Stimulated activated CD8-positive, alpha-beta memory T cell treated with anti-CD3 and anti-CD28 coated beads, Interleukin-15, amount 100 ng/mL, for 48 hours (primary cell): ENCODE data around the gene GAB2.

Experiments used
- DNase-seq, 2 donors: peaks; one replicate each; pipeline ENCODE4 v3.0.0-alpha.2; 2020; ENCODE audit warnings: low read depth in 2 of 2

Gene GAB2

DNA sequence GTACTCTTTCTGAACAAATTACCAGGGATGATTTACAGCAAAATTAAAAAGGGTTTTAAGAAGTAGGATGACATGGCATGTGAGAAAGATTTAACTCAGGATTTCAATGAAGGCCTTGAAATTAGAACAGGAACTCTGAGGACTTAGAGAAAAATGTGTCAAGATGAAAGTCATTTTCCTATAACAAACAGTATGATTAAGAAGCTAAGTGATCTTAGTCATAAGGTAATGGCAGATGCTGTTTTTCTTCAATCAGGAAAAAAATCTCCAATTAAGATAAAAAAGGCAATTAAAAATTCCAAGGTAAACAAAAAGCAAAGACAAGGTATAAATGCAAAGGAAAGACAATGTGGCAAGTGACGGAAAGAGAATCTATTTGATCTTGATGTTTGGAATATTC lies 73.5 kb downstream of the GAB2 start:
- DNase-seq = no peak

DNA sequence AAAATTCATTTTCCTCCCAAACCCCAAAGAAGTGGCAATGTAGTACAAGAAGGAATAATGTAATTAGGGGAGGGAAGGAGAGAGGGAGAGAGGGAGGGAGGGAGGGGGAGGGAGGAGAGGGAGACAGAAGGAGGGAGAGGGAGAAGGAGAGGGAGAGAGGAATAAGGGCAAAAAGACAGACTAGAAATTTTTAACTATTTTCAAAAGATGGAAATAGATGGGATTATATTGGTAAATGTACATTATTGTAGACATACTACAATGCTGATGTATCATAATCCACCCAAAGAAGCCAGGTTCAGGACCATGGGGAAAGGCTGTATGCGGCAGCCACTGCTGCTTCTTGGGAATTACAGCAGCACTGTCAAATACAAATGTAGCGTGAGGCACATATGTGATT lies 74.3 kb downstream of the GAB2 start:
- no peak for DNase-seq

DNA sequence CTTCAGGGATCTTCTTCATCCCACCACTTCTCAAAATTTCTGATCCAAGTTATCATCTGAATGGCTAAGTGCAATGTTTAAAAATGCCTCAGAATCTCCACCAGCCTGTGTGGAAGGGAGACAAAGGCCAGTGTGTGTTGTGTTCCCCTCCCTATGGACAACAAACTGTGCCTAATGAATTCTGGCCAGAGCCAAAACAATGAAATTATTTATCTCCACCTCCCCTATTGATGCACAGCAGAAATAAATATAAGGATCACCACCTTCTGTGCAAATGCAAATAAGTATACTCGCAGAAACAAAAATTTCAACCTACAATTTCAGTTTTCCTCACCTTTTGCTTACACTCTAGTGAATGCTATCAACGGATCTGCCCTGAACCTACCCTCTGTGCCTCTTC lies 75.8 kb downstream of the GAB2 start:
- no peak for DNase-seq

DNA sequence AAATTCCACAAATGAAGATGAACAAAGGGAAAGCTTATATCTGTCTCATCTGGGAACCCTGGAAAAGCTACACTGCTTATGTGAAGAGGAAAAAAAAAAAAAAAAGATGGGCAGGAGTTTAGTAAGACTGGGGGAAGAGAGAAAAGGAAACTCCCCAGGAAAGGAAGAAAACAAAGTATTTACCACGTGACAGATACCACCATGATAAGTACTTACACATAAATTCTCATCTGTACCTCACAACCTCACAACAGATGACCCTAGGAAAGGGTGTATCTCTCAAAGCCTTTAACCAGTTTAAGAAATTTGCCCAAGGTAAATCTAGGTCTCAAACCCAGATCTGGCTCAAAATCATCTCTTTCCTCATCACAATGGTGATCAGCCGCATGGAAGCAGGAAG lies 77.1 kb downstream of the GAB2 start:
- no peak for DNase-seq

DNA sequence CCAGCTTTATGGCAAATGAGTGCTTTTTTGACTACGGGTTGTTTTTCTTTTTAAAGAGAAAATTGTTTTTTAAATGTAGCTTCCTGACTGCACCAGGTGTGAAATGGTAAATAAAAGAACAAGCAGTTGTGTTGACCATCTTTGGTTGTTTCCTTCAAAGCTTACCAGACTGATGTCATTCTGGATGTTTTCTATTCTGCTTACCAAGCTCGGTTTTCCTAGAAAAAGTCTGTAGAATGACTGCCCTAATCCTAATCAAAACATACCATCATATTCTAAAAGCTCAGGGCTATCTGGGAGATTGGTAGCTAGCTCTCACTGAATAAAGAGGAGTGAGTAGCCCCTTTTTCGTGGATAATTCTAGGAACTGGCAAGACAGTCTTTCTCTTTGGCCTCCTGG lies 77.7 kb downstream of the GAB2 start:
- DNase-seq = no peak

DNA sequence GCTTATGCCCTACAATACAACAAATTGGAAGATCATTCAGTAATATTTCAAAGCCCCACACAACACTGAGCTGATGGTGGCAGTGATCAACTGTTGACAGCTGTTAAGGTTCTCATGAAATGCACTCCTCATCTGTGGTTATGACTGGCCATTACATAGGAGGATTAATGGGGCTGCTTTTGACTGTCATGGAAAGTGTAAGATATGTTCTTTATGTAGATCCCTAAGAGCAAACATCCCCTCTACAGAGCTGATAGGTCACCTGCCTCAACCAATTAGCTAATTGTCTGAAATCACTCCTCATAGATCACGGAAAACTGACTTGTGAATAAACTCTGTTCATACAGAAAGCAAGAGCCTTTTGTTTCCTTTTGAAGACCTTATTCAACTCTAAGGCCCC lies 78.1 kb downstream of the GAB2 start:
- DNase-seq = no peak

DNA sequence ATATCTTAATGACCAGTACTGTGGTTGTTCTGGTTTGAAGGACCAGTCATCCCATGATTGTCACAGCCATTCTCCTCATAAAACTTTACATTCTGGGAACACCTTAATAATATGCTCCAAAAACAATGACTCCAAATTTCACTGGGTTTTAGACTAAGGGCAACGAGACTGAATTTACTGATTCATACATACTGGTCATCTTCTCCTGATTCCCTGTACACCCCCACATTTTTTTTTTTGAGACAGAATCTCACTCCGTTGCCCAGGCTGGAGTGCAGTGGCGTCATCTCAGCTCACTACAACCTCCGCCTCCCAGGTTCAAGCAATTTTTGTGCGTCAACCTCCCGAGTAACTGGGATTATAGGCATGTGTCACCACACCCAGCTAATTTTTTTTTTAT lies 78.9 kb downstream of the GAB2 start:
- no peak for DNase-seq

DNA sequence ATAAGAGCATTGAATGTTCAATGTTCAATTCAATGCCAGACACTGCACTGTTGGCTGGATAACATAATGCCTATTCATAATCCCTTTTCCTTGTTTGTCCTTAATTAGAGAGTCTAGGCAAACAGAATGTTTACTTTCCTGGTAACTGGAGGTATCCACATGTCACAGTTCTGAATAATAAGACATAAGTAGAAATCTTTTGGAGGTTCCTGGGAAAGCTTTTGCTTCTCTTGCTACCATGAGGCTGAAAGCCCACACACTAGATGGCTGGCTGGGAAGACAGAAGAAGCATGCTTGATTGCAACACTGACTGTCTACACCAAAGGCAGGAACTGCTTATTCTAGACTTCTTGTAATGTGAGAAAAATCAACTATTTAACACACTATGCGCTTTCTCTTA lies 79.5 kb downstream of the GAB2 start:
- DNase-seq = no peak

DNA sequence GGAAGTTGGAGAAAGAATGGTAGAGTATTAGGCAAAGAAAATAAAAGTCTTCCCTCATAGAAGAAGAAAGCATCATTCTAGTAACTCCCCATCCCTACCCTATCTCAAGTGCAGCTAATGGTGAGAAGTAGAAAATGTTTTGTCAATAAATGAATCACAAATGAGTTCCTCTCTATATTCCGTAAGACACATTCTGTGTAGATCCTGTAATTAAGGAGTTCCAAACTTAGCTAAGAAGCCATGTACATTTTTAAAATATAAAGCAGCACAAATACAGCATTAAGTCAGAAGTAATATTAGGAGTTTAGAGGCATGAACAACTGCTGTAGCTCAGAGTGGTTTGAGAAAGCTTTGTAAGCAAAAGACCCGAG lies 80.1 kb downstream of the GAB2 start:
- no peak for DNase-seq

DNA sequence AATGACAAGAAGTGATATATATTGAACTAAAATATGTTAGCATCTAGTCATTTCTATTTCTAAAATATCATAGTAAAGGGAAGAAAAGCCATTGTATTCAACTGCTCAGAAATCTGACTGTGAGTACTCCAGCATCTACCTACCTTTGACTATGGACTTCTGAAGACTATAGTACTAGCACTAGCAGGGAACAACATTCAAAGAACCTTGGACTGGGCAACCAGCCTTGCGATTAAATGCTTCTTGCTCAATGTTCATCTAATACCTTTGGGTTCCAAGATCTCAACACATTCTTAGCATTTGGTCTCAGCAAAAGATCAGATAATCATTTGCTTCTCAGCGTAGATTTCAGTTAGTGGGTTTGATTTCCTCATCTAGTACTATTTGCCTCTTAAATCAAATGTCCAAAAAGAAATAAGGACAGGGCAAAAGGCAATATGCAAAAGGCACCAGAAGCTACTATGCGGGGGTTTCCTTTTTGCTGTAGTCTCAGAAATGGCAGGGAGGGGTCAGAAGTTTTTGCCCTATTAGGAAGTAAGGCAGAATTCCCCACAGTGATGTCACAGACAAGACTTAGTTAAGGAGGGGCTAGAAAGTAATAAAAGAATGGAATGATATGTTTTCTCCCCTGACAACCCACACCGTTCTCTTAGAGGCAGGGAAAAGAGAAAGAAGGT lies 80.6 kb downstream of the GAB2 start:
- DNase-seq = no peak

DNA sequence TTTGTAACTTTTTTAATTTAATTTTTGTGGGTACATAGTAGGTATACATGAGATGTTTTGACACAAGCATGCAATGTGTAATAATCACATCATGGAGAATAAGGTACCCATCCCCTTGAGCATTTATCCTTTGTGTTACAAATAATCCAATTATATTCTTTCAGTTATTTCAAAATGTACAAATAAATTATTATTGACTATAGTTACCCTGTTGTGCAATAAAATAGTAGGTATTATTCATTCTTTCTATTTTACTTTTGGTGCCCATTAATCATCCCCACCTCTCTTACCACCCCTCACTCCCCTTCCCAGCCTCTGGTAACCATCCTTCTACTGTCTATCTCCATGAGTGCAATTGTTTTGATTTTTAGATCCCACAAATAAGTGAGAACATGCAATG lies 83.5 kb downstream of the GAB2 start:
- DNase-seq = no peak

DNA sequence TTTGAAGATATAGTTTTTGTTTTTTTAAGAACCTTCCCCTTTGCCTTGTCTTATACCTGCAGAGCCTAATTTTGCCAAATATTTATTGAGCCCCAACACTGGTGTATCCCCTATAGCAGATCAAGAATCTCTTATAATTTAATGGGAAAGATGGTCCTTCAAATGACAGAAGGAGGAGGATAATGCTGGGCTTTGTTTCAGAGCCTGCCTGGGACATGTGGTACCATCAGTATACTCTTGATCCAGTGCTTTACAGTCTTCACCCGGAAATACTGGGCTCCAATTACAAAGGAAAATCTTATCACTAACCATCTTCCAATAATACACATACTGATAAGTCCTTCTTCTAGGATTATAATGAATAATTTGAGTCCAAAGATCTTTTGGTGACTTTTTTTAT lies 84.7 kb downstream of the GAB2 start:
- DNase-seq = no peak

DNA sequence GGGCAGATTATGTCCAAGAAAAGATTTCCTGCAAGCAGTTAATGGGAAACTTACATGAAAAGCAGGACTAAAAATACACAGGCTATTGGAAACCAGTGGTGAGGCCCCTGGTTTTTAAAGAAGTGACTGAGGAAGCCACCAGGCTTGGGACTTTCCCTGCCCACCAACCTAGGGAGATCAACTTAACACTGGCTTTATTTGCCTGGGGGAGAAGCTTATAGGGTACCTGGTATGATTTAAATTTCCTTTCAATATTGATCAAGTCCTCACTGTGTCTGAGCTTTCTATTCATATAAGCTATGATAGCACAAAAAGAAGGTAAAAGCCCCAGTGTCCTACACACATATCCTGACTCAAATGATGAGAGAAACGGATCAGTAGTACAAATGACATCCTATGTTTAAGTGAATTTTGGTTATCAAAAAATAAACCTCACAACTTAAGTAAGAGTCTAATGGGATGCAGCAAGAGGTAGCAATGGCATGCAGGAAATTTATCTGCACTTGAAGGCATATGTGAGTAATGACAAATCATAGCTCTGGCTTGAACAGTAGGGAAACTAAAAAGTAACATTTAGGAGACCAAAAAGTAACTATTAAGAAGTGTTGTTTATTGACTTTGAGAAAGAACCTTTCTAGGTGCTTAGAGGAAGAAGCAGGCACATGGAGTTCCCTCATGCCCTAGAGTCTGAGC lies 85.3 kb downstream of the GAB2 start:
- no peak for DNase-seq

DNA sequence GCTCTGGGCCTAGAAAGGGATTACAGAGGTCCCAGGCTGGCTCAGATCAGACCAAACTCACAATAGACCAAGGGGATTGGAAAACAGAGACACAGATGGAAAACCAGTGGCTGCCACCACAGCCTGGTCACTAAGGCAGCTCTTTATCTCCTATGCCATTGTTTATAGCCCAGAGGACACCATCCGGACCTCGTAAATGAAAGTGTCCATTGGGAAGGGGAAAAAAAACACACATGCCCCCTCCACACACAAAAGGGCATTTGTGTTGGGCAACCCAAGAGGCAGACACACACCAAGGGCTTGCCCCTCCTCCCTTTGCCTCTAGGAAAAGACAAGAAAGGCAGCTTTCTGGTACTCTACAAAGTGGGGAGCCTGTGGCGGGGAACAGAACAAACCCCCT lies 85.9 kb downstream of the GAB2 start:
- no peak for DNase-seq

DNA sequence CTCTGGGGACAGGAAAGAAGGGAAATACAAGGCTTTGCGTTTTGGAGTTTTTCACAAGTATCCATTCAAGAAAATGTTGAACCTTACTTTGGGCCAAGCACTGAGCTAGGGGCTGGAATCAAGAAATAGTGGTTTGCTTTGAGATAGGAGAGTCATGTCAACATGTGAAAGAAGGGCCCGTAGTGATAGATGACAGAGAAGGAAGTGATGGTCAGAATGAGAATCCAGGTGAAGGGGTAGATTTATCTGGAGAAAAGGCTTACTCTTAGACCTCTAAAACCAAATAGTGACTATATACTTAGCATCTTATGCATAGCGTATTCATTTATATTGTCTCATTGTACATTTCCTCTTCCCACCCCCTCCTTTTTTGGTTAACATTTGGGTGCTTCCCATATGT lies 87.3 kb downstream of the GAB2 start:
- DNase-seq = no peak

DNA sequence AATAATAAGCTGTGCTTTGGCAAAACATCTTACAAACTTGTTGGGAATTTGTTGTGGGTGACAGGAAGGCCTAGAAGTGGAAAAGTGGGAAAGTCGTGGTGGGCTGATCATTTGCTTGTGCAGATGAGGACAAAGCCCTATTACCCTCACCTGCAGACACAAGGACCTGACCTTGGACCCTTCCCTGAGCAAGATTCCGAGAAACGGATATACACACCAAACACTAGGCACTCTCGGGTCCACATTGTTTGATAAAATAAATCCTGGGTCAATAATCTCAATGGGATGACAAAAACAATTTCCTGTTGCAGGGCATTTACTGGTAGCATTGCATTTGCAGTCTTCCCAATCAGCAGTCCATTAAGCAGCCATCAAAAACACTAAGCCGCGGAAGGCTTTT lies 89.7 kb downstream of the GAB2 start:
- no peak for DNase-seq

DNA sequence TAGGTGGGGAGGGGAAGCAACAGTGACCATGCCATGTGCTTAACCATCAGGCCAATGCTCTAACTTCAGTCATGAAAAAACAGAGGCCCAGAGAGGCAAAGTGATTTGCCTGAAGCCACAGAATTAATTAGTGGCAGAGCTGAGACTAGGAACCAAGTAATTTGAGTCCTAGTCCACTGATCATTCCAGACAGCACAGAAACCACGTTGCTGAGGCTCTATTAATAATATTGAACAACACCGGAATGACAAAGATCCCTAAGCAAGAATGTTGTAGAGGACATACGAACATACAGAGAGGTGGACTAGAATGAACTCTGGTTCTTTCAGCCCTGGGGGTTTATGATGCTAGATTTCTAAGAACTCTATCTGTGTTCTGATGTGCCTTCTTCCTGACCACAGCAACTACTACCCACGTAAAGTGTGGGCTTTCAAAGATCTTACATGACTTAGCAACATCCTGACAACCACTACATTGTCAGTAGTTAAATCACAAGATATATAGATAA lies 92.3 kb downstream of the GAB2 start:
- DNase-seq = no peak

DNA sequence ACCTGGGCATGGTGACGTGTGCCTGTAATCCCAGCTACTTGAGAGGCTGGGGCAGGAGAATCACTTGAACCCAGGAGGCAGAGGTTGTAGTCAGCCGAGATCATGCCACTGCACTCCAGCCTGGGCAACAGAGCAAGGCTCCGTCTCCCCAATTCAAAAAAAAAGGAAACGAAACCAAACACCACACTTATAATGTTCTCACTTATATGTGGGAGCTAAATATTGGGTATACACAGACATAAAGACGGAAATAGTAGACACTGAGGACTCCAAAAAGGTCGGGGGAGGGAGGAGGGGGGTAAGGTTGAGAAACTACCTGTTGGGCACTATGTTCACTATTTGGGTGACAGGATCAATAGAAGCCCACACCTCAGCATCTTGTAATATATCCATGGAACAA lies 94.3 kb downstream of the GAB2 start:
- DNase-seq = no peak

DNA sequence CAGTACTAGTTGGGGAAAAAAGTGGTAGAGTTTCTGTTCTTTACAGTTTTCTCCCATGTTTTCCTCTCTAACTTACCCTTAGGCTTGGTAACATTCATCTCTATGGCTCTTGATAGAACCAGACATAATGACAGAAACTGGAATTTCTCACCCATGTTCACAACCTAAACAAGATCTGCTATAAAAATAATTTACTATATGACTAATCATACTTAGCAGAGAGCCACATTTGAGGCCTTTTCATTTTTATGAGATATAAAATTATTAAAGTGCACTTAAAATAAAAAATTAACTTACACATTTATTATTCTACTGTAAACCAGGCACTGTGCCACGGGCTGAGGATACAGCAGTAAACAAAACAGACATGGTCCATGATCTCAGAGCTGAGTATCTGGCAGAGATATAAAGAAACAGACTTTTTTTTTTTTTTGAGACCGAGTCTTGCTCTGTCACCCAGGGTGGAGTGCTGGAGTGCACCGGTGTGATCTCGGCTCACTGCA lies 98.1 kb downstream of the GAB2 start:
- DNase-seq = no peak

DNA sequence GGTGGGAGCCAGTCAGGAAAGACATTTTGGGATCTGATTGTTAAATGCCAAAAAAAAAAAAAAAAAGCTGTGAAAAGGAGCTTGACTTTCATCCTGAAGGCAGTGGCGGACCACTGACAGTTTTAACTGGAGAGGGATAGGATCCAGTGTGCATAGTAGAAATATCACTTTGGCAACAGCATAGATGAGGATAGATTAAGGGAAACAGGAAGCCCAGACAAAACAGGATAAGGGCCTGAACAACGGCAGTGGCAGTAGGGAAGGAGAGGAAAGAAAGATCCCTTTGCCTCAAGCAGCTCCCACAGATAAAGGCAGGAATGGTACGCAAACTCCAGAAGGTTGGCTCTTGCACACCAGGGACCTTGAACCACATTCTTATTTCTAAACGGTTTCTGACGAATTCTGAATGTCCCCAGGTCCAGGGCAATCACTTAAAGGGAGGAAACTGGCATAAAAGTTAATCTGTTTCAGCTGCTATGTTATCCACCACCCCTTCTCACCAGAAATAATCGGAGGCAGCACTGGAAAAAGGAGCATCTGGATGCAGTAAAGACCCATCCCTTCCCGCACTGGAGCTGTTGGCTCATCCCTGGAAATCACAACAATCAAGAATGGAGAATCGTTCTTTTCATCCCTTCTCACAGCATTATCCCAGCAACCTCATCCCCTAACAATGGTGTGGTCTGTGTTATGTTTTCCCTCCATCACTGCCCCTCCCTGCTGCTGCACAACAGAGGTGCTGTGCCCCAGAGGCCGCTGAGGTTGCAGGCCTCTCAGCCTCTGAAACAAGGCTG lies 99.1 kb downstream of the GAB2 start:
- no peak for DNase-seq

DNA sequence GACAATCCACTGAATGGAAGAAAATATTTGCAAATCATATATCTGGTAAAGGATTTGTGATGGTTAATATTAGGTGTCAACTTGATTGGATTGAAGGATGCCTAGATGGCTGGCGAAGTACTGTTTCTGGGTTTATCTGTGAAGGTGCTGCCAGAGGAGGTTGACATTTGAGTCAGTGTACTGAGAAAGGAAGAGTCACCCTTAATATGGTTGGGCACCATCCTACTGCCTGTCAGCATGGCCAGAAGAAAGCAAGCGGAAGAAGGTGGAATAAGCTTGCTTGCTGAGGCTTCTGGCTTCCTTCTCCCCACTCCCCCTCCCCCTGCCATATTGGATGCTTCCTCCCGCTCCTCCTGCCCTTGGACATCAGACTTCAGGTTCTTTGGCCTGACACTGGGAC lies 101.9 kb downstream of the GAB2 start:
- DNase-seq = no peak

DNA sequence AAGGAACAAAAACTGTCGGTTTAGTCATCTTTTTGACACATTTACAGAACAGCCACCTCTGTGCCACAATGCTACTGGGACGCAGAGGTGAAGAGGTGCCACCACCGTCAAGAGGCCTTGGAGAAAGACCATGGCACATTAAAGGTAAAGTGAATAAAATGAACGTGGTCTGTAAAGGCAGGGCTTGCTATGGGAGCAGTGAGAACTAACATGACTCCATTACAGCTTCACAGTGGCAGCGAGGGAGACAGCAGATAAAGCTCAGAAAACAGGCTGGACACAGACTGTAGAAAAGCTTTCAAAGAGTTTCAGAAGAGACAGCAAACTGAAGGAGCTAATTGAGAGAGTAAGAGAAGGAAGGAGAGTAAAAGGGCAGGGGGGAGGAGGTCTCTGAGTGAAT lies 102.9 kb downstream of the GAB2 start:
- DNase-seq = no peak

DNA sequence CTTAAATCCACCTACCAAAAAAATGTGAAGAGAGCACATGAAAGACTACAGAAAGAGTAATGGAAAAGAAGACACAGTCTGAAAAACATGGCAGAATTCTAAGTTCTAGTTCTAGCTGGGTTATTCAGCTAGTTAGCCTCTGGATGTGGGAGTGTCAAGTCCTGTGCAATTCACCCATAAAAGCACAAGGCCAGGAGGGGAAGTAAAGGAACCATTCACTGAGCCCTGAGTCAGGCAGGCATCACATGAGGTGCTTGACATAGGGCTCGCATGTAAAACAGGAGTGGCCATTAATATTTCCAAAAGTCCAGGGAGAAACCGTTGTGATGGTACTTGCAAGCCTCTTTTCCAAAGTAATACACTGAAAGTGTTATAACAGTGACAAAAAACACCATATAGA lies 103.7 kb downstream of the GAB2 start:
- DNase-seq = no peak
